PC-3 (cell line): ENCODE results near the gene B4GALT2. TPM values are rescaled to one million over a fixed set of nuclear protein-coding genes. Genes with fewer than 3 reads are reported as not detected.

ENCODE experiments used
- ATAC-seq: fragments of 200-7000 bp; cut with Tn5 transposase; 2 replicates; pipeline ENCODE4 v1.9.1; 2020; ENCODE audit warnings: mild to moderate bottlenecking, moderate library complexity
- BruUV-seq: library from RNA; stranded (reverse); fragments of 400-500 nt; replicated peaks from 2 replicates; lab custom pipeline; 2021; lab: Mats Ljungman, UMichigan
- CTCF ChIA-PET: fragments of 300-600 bp; sonication (Branson Sonifier 250); formaldehyde crosslinking; loops from one replicate; lab custom pipeline; 2022; ENCODE audit warnings: antibody characterized with exemption; lab: Charles Lee
- POLR2A ChIA-PET: fragments of 300-600 bp; sonication (Branson Sonifier 250); formaldehyde crosslinking; loops from one replicate; lab custom pipeline; 2022; ENCODE audit warnings: antibody characterized with exemption; ENCODE audit not compliant: unreplicated experiment; lab: Charles Lee
- DNase-seq: peaks from one replicate; pipeline ENCODE4 v3.0.0-alpha.2; 2015
- H2AFZ ChIP-seq: fragments of 300-600 bp; sonication (generic); 2 replicates; pipeline ENCODE4 v1.6.0; 2016; ENCODE audit warnings: antibody characterized with exemption, low read length
- H3F3A ChIP-seq: fragments of 300-600 bp; sonication (generic); one replicate; pipeline ENCODE4 v1.6.0; 2017; ENCODE audit warnings: antibody characterized with exemption, low read length, control low read depth, mild to moderate bottlenecking; ENCODE audit not compliant: unreplicated experiment
- H3K27ac ChIP-seq: fragments of 300-600 bp; sonication (generic); 2 replicates; pipeline ENCODE4 v1.5.1; 2016; ENCODE audit warnings: mild to moderate bottlenecking, low read length
- H3K27me3 ChIP-seq: fragments of 300-600 bp; sonication (generic); 2 replicates; pipeline ENCODE4 v1.6.1; 2016; ENCODE audit warnings: low read length, mixed read lengths
- H3K36me3 ChIP-seq: fragments of 300-600 bp; sonication (generic); 2 replicates; pipeline ENCODE4 v1.6.1; 2016; ENCODE audit warnings: low read depth, mixed run types, low read length, mixed read lengths
- H3K4me1 ChIP-seq: fragments of 300-600 bp; sonication (generic); 2 replicates; pipeline ENCODE4 v1.5.1; 2016; ENCODE audit warnings: low read length; ENCODE audit not compliant: insufficient read depth
- H3K4me2 ChIP-seq: fragments of 300-600 bp; sonication (generic); 2 replicates; pipeline ENCODE4 v1.6.0; 2016; ENCODE audit warnings: low read length
- H3K4me3 ChIP-seq: fragments of 300-600 bp; sonication (generic); 2 replicates; pipeline ENCODE4 v1.5.1; 2016; ENCODE audit warnings: mild to moderate bottlenecking, low read length, mixed read lengths
- H3K79me2 ChIP-seq: fragments of 300-600 bp; sonication (generic); 2 replicates; pipeline ENCODE4 v1.6.1; 2017; ENCODE audit warnings: low read length, mixed read lengths
- H3K9ac ChIP-seq: fragments of 300-600 bp; sonication (generic); 2 replicates; pipeline ENCODE4 v1.6.0; 2016; ENCODE audit warnings: mild to moderate bottlenecking, low read length
- H3K9me2 ChIP-seq: fragments of 300-600 bp; sonication (generic); replicated peaks from 2 replicates; pipeline ENCODE4 v1.6.1; 2016; ENCODE audit warnings: mixed run types, low read length, mixed read lengths
- H3K9me3 ChIP-seq: fragments of 300-600 bp; sonication (generic); 2 replicates; pipeline ENCODE4 v1.6.1; 2016; ENCODE audit warnings: low read length, mixed read lengths
- H4K20me1 ChIP-seq: fragments of 300-600 bp; sonication (generic); 2 replicates; pipeline ENCODE4 v1.6.1; 2016; ENCODE audit warnings: low read length, mixed read lengths
- EZH2 ChIP-seq: fragments of 300-600 bp; sonication (generic); IDR thresholded peaks from one replicate; pipeline ENCODE4 v1.6.1; 2017; ENCODE audit warnings: antibody characterized with exemption, mild to moderate bottlenecking, low read length; ENCODE audit not compliant: unreplicated experiment
- EZH2phosphoT487 ChIP-seq: fragments of 300-600 bp; sonication (generic); IDR thresholded peaks from 2 replicates; pipeline ENCODE4 v1.6.1; 2018; ENCODE audit warnings: mild to moderate bottlenecking, antibody characterized with exemption, low read length, borderline replicate concordance
- intact Hi-C: fragments of 100-400 bp; cut with micrococcal nuclease; formaldehyde crosslinking; loops from 2 replicates; pipeline ENCODE4 v1.9.0; 2023
- total RNA-seq: library from RNA; depleted of rRNA; stranded (reverse); fragments of >200 nt; gene quantifications from 2 replicates; pipeline ENCODE4 v1.2.3, GENCODE V29; 2014
- TF ChIP-seq, protein P1 (sequence below): fragments of 300-600 bp; sonication (generic); conservative IDR thresholded peaks from 2 replicates; pipeline ENCODE4 v1.5.1; 2017; ENCODE audit warnings: antibody characterized with exemption, low read depth, mild to moderate bottlenecking, low read length

Gene B4GALT2
- total RNA-seq, 1 experiment from 2014 or later = 103 TPM

DNA sequence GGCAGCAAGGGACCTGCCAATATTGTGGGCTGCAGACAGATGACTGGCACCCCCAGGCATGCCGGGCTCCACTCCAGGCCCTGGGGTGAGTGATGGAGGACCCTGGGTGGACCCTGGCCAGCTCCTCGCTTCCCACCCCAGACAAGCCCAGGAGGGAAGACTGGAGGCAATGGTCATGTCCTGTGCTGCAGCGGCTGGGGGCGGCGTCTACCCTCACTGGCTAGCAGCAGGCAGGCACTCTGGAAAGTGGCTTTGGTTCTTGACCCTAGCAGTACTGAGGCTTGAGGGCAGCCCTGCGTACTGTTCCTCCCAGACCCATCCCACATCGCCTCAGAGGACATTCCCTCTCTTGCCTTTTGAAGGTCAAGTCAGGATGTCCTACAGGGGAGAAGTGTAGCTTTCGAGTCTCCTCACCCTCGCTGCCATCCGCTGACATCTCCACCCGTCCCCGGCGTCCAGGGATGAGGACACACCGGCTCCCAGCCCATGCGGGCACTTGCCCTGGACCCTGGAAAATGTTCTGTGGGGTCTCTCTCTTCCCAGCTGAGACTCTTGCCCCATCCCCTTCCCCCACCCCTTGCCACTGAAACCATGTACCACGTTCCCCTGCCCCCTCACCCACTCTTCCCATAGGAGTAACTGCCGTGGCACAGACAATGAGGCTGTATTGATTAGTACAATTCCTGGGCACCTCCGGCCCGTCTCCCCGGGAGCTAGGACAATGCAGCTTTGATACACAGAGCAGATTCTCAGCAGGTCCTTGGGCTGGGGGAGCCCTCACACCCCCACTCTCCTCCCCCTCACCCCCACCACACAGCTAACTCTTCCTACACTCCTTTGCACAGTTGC, 37.3 kb downstream of the B4GALT2 start:
- Histone ChIP-seq H3K4me2 (no peak overlapping the region), H3K79me2 (no peaks in the 10 kb centered on the region), H3K4me3 (no peak overlapping the region), H3K36me3 (no peaks in the 10 kb centered on the region), H3K9me3 (no peaks in the 10 kb centered on the region), H3K27me3 (no peaks in the 10 kb centered on the region), H3K4me1 (peaks cover 9% of the 10 kb centered on the region), H3K9ac (no peak overlapping the region), H3K9me2 (no peaks in the 10 kb centered on the region), H3F3A (no peaks in the 10 kb centered on the region), H2AFZ (no peak overlapping the region), H3K27ac (no peak overlapping the region), H4K20me1 (no peaks in the 10 kb centered on the region)
- POLR2A ChIA-PET = no interaction called here
- no peak for TF ChIP-seq EZH2
- TF ChIP-seq, protein P1, sequence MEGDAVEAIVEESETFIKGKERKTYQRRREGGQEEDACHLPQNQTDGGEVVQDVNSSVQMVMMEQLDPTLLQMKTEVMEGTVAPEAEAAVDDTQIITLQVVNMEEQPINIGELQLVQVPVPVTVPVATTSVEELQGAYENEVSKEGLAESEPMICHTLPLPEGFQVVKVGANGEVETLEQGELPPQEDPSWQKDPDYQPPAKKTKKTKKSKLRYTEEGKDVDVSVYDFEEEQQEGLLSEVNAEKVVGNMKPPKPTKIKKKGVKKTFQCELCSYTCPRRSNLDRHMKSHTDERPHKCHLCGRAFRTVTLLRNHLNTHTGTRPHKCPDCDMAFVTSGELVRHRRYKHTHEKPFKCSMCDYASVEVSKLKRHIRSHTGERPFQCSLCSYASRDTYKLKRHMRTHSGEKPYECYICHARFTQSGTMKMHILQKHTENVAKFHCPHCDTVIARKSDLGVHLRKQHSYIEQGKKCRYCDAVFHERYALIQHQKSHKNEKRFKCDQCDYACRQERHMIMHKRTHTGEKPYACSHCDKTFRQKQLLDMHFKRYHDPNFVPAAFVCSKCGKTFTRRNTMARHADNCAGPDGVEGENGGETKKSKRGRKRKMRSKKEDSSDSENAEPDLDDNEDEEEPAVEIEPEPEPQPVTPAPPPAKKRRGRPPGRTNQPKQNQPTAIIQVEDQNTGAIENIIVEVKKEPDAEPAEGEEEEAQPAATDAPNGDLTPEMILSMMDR = no peak
- TF ChIP-seq EZH2phosphoT487 = no peak
- intact Hi-C loops = no loop called here
- CTCF ChIA-PET = no interaction called here
- ATAC-seq = no peak
- BruUV-seq = no TSS peak
- no peak for DNase-seq

DNA sequence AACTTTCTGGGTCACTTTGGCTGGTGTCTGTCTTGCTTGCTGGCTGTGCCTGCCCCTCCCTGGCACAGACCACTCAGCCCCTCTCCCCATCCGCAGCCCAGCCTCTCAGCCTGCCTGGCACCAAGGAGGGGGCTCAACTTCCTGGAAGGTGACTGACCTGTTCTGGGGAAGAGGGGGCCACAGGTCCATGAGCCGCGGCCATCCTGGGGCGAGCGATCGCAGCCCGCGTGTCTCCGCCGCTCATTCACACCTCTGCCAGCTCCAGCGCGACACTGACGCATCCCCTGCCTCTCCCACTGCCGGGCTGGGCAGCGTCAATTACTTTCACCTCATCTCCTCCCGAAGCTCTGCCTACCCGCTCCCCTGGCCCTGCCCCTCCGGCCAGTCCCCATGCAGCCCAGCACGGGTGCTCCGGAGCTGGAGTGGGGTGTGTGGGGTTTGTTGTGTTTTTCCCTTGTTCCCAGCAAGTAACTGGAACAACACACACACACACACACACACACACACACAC, 37.9 kb downstream of the B4GALT2 start:
- DNase-seq (no peak), ATAC-seq (no peak)
- Histone ChIP-seq H3K4me3 (no peak overlapping the region), H2AFZ (no peak overlapping the region), H3K36me3 (no peaks in the 10 kb centered on the region), H3K79me2 (no peaks in the 10 kb centered on the region), H3K4me2 (no peak overlapping the region), H3K9me3 (no peaks in the 10 kb centered on the region), H3K4me1 (peaks cover 9% of the 10 kb centered on the region), H3K27me3 (no peaks in the 10 kb centered on the region), H3F3A (no peaks in the 10 kb centered on the region), H3K9me2 (no peaks in the 10 kb centered on the region), H3K27ac (no peak overlapping the region), H4K20me1 (no peaks in the 10 kb centered on the region), H3K9ac (no peak overlapping the region)
- POLR2A ChIA-PET = no interaction called here
- BruUV-seq = no TSS peak
- CTCF ChIA-PET = no interaction called here
- intact Hi-C loops = no loop called here
- no peak for TF ChIP-seq EZH2phosphoT487
- TF ChIP-seq, protein P1 = no peak
- no peak for TF ChIP-seq EZH2

DNA sequence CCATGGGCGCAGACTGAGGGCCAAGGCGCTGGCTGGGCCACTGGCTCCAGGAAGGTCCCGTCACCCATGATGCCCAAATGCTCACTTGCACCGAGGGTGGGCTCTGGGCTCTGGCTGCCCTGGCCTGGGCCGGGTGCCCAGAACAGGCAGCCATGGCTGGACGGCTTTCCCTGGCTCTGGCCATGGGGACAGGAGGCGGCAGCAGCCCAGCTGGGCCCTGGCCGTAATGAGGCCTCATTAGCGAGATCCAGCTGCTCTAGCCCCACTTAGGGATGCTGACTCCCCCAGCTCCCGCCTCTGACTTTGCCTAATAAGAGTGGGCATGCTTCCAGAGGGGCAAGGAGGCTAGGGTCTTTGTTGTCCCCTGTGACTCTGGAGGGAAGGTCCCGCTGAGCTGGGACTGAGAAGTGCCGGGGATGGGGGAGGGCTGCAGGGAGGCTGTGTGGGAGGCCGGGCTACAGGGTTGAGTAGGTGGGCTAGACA, 40.5 kb downstream of the B4GALT2 start:
- H2AFZ ChIP-seq = no peak overlapping the region
- intact Hi-C loops = no loop called here
- H3K9ac ChIP-seq = no peak overlapping the region
- no TSS peak for BruUV-seq
- POLR2A ChIA-PET = interaction anchor here (0.5 kb wide), 1 partner anchor 82 kb away, joined by 4 read pairs; no protein-coding TSS in a partner anchor
- H3K4me2 ChIP-seq = no peak overlapping the region
- H4K20me1 ChIP-seq = no peaks in the 10 kb centered on the region
- CTCF ChIA-PET = no interaction called here
- H3K27ac ChIP-seq = no peak overlapping the region
- H3F3A ChIP-seq = peaks cover under 1% of the 10 kb centered on the region
- DNase-seq (no peak), ATAC-seq (no peak)
- H3K9me2 ChIP-seq = no peaks in the 10 kb centered on the region
- H3K4me3 ChIP-seq = no peak overlapping the region
- no peaks in the 10 kb centered on the region for H3K27me3 ChIP-seq
- no peaks in the 10 kb centered on the region for H3K36me3 ChIP-seq
- TF ChIP-seq EZH2phosphoT487 (no peak), EZH2 (no peak)
- TF ChIP-seq, protein P1 = no peak
- no peaks in the 10 kb centered on the region for H3K9me3 ChIP-seq
- H3K4me1 ChIP-seq = peaks cover 11% of the 10 kb centered on the region
- no peaks in the 10 kb centered on the region for H3K79me2 ChIP-seq
